Kidney glomerular epithelial cell (primary cell): ENCODE measurements around the gene SH3RF3.
"Not testable (repeated sequence)": the region's sequence is repeated elsewhere in the genome, so short reads cannot be mapped to it uniquely, and the experiment has no call there.

Source experiments
- DNase-seq: peaks from one replicate; lab custom pipeline; 2025; lab: John Stamatoyannopoulos, UW

The SH3RF3 gene

DNA sequence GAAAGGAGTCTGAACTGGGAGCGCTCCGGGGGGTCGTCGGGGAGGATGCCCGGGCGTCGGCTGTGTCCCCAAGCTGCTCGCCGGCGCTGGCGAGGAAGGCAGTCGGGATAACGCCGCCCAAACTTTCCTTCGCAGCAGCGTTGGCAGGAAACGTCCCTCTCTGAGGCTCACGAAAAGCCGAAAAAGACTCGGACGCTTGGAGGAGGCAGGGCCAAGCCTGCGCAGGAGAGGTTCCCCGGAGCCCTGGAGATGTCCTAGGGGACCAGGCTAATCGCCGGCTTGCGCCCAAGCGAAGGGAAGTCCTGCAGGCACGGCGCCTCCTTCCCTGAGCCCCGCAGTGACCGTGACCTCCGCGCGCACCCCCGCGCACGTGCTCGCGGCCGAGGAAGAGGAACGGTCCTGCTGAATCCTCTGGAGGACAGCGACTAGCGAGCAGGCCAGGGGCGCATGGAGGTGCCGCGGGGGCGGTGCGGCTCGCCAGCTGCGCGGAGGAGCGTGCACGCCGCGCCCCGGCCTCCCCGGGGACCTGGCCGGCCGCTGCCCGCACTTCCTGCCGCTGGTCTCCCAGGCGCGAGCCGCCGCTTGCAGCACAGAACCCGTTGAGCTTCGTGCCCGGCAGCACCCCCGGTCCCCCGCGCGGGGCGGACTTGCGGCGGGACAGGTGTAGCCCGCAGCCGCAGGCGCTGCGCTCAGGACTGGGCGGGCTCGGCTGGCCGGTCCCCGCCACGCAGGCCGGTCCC lies at the start of gene SH3RF3:
SH3RF3 (plus strand) TSS at position 590 of the 740 bp plus-strand sequence.
- no peak for DNase-seq

DNA sequence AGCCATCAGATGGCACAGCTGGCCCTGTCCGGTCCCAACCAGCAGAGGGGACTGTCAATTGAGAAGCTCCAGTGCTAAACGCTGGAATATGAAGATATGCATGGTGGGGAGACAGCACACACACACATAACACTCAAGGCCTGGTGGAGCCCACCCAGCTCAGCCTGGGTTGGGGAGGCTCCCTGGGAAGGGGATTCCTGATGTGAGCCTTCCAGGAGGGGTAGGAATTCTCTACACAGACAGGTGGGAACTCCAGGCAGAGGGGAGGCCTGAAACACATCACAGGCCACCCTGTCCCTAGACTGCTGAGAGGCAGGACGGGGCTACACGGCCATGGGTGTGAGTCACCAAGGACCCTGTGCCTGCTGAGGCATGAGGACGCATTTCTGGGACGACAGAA lies 49.4 kb upstream of the SH3RF3 start:
- no peak for DNase-seq

DNA sequence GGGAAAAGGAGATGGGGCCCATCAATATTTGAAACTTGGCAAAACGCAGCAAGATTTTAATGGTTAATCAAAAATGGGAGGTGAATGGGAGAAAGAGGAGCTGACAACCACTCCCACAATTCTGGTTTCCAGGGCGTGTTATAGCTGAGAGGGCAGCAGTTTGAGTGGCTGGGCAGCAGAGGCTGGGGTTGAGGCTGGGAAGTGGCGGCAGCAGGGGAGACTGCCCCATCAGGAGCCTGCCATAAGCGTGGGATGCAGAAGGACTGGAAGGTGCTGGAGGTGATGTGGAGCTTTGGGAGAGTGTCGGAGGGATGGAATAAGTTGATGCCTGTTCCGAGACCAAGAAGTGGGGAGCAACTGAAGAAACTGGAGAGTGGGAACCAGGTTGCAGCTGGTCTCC lies 48.9 kb upstream of the SH3RF3 start:
- DNase-seq: no peak

DNA sequence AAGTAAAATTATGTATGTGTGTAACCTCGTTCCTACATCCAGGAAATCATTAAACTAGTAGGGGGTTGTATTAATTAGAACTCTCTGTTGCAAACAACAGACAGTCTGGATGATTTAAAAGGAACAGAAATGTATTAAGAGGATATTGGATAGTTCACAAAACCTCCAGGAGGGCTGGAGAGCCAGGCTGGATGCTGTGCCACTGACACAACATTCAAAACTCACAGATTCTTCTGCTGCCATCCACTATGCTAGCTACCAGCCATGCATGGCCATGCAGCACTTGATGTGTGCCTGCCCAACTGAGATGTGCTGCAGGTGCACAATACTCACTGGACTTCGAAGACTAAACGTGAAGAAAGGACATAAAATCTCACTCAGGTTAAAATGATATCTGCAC lies 48.2 kb upstream of the SH3RF3 start:
- DNase-seq: no peak

DNA sequence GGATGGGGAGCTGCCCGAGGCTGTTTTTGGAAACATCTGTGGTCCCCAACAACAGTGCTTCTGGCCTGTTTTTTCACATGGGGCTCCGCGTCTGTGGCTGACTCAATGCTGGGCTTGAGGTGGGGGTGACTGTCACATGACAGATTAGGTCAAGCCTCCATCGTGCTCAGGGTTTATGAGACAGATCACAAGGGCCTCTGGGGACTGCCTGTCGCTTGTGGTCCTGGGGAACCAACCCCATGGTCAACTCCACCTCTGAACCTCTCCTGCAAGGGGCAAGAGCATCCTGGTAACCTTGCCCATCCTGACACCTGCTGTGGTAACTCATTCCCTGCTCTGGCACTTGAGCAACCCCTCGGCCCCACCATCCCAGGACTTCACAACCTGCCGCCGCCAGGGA lies 47.6 kb upstream of the SH3RF3 start:
- DNase-seq: no peak

DNA sequence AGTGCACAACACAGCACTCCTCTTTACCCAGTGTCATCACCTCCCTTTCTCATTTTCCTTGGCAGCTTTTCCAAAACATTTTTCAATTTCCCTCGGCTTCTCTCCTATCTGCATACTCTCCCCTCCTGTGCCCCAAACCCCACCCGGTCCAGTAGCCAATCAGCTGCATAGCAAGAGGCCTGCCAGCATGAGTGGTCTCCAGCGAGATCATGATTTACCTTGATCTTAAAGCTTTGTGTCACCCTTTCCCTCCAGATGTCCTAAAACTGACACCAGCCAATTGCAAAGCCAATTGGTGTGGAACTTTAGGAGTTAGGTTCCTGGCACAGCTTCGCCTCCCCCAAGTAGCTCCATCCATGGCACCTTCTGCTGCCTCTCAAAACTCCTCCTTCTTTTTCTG lies 45.2 kb upstream of the SH3RF3 start:
- DNase-seq: no peak

DNA sequence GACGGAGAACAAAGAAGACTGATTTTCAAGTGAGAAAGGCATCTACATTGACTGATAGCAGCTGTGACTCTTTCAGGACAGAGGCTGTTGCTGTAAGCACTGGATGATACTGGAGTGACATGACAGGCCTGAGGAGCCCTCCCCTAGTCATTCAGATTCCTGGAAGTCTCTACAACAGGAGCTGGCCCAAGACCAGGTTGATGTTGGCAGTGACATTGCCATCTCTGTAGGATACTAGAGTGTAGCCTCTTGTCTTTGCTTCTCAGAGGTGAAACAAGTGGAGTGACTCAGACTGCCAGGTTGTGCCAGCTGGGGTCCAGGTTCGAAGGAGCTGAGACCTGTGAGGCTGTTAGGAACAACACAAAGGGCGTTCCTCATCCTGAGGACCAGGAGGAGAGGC lies 44.7 kb upstream of the SH3RF3 start:
- DNase-seq: no peak

DNA sequence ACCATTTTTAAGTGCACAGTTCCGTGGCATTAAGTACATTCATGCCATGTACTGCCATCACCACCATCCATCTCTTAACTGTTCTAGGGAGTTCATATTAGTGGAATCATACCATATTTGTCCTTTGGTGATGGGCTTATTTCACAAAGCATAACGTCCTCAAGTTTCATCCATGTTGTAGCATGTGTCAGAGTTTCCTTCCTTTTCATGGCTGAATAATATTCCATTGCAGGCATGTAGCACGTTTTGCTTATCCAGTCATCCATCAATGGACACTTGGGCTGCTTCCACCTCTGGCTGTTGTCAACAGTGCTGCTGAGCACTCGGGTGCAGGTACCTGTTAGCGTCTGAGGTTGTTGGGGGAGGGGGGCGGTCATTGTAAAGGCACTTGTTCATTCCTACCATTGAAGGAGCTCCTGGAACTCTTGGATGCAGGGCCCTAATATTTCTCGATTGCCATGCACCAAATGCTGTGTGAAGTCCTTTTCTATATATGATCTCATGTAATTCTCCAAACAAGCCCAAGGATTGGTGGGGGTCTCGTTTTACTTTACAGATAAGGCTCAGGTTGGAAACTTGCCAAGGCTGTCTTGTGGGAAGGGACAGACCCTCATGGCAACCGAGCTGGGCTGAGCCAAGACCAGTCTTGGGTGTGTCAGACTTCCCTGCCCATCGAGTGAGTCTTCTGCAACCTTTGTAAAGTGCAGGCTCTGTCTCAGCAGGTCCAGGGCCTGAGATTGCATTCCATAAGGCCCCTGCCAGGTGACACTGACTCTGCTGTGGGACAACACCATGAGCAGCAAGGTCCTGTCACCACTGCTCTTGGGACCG lies 42.9 kb upstream of the SH3RF3 start:
- no peak for DNase-seq

DNA sequence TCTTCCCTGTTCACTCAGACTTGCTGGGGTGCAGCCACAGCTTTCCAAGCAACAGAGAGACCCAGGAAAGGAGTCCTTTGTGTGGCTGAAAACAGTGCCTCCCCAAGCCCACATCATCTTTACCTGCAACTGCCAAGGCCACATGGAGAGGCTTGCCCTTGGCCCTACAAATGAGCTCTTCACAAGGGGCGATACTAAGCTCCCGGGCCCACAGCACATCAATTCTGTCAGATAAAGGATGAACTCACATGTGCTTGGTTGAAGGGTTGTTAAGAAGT lies 42.3 kb upstream of the SH3RF3 start:
- DNase-seq: no peak

DNA sequence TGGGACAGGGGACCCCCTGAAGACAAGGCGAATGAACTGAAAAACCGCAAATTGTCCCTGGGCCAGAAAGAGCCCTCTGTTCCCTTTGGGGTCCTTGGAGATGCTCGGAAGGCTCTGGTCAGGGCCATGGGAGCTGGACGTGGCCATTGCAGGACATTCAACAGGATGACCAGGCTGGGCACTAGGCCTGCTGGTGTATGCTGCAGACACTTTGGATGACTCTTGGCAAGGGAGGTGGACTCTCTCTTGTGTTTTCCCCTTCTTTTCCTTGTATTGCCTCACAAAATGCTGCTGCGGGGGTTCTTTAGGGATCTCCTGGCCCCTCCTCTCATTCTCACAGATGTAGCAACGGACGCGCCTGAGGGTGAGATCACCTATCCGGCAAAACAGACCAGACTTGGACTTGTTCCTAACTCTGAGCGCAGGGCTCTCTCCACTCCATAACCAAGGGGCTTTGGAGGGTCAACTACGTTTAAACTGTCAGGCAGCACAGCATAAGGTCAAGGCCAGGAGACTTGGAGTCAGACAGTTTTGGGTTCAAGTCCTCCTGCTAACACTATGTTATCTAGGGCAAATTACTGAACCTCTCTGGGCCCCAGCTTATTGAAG lies 41.8 kb upstream of the SH3RF3 start:
- no peak for DNase-seq

DNA sequence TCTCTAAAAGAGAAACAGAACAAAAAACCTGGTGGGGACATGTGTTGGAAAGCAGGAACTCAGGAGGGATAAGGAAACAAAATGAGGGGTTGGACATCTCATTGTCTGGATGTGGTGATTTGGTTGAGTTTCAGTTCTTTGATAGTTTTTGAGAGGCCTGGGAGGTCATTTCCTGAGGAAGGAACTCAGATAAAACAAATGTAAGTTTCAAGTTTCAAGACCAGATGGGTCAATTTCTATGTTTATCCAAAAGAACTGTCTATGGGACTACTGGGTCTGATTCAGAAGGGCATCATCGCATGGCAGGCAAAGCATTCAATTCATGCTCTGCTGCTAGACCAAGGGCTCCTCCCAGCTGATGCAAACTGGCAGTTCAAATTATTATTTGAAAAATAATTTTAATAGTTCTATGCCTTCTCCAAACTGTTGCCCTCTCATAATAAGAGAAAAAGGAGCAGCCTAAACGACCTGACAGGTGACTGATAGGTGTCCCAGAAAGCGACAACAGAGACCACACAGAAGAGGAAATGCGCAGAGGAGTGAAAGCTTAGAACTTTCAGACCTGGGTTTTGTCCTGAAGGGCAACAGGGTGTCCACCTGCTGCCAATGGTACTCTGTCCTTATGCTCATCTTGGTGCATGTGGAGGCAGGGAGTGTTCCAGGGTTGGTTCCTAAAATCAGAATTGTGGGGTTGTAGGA lies 39.3 kb upstream of the SH3RF3 start:
- DNase-seq: no peak

DNA sequence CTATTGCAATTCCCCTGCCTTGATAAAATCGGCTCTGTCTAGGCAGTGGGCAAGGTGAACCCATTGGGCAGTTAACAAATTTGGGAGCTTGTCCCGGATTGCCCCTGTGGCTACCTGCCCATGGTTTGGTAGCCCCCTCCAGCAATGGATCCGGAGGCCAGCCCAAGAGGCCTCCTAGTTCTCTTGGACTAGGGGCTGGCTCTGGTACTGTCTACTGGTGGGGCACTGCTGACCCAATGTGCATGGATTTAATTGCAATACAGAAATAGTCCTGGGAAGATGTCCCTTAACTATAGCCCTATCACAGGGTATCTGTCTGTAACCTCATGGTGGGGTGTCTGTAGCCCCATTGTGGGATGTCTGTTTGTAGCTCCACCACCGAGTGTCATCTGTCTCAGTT lies 37.5 kb upstream of the SH3RF3 start:
- no peak for DNase-seq

DNA sequence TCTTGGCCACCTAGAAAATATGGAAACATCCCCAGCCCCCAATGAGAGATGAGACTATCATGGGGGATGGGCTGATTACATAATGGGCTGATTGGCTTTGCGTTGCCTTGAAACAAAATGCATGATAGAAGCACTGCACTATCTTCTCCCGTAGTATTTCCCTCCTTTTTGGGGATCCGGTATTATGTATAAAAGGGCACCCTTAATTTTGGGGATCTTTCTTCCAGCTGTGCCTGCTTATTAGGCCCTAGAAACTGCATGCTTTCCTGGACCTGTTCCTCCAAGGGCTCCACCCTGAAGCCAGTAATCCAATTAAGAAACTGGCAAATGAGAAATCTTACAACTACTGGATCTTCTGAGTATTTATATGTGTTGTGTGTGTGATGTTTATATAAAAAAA lies 34.9 kb upstream of the SH3RF3 start:
- DNase-seq: no peak

DNA sequence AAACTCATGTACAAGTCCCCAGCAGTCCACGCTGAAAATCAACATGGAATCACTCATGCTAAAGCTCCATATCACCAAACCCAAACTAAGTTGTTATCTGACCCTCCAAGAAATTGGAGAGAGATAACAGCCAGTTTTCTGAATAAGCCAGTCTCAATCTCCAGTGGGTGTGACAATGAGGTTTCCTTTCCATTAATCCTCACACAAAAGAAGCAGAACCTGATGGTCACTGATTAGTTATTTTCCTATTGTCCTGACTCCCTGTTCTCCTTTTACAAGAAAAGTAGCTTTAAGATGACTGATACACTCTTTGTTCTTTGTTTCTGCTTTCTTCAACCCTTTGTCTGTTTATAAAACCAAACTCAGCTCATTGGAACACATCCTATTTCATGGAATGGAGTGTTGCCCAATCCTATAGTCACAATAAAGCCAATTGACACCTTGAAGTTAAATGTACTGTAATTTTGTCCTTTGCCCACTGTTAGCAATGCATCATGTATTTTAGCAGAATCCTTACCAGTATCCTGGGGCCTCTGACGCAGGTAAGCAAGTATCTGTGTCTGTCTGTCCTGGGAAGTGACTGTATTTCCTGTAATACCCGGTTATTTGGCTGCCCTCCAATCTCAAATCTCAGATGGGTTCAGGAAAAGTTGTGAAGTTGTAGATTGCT lies 30.6 kb upstream of the SH3RF3 start:
- no peak for DNase-seq

DNA sequence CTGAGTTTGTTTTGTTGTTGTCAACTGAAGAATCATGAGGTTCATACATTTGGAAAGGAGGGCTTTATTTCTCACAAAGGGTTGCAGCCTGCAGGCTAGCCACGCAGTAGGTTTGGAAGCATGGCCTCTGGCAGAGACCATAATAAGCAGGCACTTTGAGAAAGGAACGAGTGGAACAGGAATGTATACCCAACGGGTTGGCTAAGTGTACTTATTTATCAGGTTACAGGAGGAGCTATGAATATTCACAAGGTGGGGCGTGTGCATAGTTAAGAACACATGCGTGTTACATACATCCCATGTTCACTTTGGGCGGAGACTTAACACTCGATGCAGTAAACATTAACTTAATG lies 30.1 kb upstream of the SH3RF3 start:
- no peak for DNase-seq

DNA sequence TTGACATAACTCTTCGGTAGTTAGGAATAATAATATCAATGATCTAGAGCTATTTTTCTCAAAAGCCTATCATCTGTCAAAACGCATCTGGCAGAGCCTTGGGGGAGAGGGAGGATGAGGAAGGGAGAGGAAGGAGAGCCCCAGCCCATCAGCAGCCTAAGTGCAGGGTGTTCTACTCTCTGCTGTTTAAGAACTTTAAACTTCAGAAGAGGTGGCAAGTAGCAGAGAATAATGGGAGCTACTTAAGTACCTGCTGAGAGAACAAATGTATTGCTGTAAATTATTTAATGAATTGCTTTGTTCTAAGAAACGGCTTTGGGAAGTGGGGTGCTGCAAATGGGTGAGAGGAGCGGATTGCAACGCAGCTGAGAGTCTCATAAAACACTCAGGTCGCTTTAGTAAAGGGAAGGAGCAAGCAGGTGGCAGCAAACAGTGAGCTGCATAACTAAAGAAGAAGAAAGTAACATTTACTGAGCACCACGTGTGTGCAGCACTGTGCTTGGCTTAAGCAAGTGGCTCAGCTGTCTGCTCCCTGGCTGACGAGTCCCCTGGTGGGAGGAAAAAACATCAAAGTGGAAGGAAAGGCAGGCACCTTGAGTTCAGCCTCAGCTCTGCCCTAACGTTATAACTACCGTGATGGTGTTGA lies 26.3 kb upstream of the SH3RF3 start:
- no peak for DNase-seq

DNA sequence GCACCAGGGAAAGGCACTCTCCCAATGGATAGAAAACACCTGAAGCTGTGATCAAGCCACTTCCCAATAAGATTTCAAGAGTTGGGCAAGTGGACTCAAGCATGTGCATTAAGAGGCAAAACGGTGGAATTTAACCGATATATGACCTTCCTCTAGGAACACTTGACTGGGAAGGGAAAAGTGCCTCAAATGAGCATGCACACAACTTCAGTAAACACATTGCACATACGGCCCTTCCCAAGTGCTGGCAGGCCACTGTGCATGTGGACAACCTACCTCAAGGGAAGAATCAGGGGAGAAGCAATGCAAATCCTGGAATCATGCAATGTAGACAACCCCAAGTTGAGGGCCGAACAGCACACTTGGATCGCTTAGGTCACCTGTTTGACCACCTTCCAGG lies 23.9 kb upstream of the SH3RF3 start:
- no peak for DNase-seq

DNA sequence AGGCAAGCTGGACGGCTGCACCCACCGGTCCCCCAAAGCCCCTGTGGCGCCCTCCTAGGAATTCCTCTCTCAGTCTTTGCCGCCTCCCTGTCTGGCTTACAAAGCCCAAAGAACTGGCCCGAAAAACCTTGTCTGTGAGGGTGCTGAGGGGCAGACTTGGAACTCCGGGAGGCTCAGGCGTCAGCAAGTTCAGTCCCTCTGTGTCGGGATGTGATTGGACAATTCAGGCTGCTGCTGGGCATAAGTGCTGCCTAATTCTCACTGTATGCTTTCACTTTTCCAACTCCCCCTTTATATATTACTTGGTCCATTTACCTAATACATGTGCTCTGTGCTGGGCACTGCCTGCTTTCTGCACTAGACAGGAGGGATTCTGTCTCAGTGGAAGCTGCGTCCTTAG lies 20.3 kb upstream of the SH3RF3 start:
- no peak for DNase-seq

DNA sequence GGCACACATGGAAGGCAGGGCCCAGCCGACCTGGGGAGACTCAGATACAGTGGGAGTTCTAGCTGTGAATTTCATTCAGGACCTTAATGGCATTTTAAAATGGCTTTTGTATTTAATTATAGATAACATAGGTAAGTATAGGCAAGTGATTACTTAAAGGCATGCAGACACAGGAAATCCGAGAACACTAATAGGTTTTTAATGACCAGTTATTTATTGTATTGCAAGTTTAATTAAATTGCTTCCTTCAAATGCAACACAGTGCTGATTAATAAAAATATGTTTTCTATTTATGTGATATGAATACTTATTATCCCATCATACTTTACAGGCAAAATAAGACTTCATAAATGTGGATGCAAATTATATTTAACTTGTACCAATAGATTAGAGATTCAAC lies 19.7 kb upstream of the SH3RF3 start:
- no peak for DNase-seq

DNA sequence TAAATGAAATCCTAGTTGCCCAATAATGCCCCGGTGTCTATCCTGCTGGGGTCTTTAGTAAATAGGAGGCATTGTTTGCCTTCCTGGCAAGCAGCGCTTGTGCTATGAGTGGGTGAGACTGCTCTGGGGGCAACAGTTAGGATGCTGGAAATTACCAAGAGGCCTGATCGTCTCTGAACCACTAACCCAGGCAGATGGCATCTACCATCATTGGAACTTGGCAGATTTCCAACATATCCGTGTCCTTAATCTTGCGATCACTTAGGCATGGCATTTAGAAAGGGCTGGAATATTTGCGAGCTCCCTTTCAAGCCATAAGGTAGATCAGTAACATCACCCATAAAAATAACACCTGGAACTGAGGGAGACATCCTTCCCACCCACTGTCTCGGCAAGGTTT lies 18.8 kb upstream of the SH3RF3 start:
- DNase-seq: no peak

DNA sequence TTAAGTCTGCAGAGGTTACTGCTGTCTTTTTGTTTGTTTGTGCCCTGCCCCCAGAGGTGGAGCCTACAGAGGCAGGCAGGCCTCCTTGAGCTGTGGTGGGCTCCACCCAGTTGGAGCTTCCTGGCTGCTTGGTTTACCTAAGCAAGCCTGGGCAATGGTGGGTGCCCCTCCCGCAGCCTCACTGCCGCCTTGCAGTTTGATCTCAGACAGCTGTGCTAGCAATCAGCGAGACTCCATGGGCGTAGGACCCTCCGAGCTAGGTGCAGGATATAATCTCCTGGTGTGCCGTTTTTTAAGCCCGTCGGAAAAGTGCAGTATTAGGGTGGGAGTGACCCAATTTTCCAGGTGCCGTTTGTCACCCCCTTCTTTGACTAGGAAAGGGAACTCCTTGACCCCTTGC lies 11.8 kb upstream of the SH3RF3 start:
- DNase-seq: not testable (repeated sequence)

DNA sequence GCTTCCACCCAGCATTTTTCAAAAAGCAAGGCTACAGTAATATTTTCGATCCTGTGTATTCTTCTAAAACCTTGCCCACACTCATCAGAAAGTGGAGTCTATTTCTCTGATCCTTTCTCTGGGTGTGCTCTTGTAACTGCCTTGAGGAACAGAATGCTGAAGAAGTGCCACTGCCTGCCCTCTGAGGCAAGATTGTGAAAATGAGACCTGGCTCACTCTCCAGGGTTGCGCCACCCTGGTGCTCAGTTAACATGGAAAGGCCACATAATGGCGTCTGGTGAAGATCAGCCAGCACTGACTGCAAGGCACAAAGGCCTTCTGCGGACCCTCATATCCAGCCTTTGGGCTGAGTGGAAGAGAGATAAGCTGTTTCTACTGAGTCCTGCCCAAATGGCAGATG lies 11.2 kb upstream of the SH3RF3 start:
- no peak for DNase-seq
